ENCODE data around the gene ELSPBP1.
"Not testable (repeated sequence)": the region's sequence is repeated elsewhere in the genome, so short reads cannot be mapped to it uniquely, and the experiment has no call there.

Gene ELSPBP1

DNA sequence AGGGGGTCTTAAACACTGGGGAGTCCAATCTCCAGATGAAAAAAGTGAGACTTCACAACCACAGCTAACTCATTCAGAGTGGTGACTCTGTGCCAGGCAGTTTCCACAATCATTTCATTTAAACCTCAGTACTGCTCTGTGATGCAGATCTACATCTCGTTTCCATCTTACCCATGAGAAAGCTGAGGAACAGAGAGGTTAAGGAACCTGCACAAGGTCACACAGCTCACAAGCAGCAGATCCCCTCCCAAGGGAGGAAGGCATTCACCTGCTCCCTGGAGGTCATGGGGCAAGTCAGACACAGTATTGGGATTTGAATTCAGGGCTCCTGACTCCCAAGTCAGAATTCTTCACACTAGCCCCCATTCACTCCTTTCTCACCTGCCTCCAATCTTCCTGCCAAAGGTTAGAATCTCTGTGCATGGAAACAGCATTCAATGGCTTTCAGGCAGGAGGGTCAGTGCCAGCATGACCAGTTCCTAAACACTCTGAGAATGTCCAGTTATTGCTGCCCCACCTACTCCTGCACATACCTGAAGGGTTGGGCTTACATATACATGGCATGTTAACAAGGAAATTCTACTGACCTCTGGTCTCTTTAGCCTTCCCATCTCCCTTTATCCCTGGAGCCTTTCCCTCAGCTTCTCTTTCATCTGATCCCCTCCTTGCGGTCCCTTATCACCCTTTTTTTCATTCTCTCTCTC, 47.6 kb downstream of the ELSPBP1 start:
- no peak for DNase-seq

DNA sequence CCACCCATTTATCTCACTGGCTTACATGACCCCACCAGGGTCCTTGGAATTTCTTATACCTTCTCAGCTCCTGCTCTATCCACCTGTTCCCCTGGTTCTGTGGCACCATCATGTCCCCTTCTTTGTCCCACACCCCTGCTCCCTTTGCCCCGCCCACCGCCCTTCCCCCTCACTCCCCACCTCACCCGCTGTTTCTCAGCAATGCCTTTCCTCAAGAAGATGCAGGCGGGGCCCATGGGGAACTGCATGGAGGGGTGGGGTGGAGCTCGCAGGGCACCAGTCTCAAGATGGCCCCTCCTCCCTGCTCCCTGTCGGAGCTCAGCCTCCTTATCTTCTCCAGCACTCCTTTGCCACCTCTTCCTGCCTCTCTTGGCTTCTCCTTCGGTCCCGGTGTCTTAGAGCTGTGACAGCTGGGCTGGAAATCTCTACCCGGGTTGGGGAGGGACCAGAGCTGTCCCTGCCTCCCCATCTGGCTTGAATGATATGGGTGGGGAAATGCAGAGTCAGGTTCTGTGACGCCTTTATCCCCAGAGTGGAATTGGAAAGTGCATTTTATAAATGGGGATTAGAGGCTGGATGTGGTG, 49.3 kb downstream of the ELSPBP1 start, which contains the start of gene CABP5:
Gene CABP5 (minus strand): TSS at position 405 of the 584 bp plus-strand sequence. CDS start 157 bp downstream, at position 248.
- DNase-seq, result no peak

DNA sequence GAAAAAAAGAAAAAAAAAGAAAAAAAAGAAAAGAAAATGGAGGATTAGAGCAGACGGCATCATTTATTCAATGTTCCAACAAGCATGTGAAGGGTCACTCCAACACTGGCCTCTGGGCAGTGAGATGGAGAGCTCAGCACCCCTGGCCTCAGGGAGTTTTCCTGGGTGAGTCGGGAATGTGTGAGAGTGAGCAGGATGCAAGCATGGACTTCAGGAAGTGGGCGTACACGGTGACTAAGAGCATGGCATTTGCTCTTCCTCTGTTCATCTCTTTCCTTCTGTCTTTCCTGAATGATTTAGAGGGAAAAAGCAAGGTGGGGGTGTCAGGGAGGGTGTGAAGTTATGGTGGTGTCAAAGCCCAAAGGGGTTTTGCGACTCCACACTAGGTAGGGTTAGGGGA, 50.1 kb downstream of the ELSPBP1 start:
- DNase-seq, result no peak

DNA sequence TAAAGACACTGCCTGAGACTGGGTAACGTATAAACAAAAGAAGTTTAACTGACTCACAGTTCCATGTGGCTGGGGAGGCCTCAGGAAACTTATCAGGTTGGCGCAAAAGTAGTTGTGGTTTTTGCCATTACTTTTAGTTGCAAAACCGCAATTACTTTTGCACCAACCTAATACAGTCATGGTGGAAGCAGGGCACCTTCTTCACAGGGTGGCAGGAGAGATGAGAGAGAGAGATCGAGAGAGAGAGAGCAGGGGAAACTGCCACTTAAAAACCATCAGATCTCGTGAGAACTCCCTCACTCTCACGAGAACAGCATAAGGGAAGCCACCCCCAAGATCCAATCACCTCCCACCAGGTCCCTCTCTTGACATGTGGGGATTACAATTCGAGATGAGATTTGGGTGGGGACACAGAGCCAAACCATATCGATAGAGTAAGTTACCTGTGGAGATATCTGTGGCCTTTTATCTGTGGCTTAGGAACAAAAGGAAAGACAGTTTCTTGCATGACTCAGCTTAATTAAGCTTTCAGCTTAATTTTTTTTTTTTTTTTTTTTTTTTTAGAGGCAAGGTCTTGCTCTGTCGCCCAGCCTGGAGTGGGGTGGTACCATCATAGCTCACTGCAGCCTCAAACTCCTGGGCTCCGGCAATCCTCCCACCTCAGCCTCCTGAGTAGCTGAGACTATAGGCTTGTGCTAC, 57.1 kb downstream of the ELSPBP1 start:
- no peak for DNase-seq

DNA sequence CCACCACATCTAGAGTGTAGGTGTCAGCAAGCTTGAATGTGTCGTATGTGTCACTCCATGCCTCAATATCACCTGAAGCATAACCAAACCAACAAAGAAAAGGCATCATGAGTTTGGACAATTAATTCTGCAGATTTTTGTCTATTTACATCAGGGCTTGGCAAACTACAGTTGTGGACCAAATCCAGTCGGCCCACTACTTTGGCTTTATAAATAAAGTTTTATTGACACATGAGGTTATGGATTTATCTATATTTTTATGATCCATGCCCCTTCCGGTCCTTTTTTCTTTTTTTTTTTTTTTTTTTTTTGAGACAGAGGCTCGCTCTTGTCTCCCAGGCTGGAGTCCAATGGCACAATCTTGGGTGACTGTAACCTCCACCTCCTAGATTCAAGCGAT, 58.6 kb downstream of the ELSPBP1 start:
- DNase-seq, result no peak

DNA sequence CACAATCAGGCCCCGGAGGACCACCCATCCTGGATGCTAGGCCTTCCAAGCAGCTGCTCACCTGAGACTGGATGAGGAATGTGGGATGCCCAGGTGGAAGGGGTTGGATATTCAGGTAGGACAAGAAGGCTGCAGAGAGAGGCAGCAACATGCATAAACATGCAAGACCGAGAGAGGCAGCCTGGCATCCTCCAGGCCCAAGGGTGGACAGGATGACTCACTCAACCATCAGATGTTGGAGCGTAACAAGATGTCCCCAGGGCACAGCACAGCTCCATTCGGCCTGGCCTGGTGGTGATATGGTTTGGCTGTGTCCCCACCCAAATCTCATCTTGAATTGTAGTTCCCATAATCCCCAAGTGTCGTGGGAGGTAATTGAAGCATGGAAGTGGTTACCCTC, 59.4 kb downstream of the ELSPBP1 start:
- DNase-seq, result no peak

DNA sequence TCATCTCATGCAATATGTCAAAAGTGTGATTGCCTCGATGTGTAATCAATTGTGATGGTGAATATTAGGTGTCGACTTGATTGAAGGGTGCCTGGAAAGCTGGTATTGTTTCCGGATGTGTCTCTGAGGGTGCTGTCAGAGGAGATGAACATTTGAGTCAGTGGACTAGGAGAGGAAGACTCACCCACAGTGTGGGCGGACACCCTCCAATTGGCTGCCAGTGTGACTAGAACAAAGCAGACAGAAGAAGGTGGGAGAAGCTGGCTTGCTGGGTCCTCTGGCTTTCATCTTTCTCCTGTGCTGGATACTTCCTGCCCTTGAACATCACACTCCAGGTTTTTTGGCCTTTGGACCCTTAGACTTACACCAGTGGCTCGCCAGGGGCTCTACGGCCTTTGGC, 64.9 kb downstream of the ELSPBP1 start:
- no peak for DNase-seq

DNA sequence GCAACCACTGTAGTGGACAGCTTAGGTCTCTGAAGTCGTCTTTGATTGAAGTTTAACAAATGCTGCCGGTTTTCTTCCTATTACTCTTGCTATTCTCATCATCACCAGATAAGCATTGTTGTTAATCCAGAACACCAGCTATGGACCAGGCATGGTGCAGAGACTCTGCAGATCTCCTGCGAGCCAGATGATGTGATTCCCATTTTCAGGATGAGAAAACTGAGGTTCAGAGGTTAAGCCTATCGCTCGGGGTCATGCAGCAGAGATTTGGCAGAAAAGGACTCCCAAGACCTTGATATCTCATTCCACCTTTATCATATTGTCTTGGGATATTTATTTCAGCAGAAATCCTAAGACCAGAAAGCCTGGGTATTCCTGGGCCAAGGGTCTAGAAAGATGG, 65.9 kb downstream of the ELSPBP1 start:
- DNase-seq, result no peak

DNA sequence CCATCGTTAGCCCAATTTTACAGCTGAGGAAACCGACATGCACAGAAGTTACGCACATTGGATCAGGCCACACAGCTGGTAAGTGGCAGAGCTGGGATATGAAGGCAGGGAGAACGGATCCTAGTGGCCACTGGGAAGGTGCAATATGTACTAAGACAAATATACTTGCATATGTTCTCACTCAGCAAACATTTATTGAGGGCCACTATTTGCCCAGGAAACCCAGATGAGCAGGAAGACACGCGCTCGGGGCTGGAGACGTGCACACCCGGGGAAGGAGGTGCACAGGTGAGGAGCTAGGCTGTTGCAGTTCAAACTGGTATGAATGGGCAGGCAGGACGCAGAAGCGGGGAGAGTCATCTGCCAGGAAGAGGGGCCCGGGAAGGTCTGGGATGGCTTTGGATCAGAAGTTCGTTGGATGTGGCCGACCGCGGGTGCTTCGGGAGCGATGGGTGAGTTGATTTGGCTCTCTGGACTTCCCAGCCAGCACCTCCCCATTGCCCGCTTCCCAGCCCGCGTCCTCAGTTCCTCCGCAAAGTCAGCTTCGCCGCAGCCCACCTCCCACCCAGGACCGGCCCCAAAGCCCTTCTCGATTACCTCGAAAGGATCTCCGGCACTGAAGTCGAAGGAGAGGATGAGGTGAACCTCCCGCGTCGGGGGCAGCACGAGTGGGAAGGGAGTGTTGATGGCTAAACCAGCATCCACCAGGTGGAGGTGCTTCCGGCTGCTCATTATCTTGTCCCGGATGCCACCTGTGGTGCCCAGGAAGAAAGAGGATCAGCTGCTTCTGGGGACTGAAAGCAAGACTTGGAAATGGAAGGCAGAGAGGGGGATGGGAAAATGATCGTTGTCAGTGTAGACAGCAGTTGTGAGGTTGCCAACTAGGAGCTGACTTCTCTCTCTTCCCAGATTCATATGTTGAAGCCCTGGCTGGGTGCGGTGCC, 67.2 kb downstream of the ELSPBP1 start:
- DNase-seq, result no peak

DNA sequence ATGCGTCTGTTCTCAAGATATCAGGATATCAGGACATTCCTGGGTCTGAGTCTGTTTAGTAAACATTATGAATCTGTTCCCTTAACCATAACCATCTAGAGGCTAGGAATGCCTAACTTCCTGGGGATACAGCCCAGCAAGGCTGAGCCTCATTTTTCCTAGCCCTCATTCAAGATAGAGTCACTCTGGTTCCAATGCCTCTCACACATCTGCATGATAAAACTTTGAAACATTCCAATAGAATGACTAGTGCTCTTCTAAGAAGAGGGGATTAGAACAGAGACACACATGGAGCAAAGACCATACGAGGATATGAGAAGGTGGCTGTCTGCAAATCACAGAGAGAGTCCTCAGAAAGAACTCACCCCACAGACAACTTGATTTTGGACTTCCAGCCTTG, 70.1 kb downstream of the ELSPBP1 start:
- DNase-seq, result no peak

DNA sequence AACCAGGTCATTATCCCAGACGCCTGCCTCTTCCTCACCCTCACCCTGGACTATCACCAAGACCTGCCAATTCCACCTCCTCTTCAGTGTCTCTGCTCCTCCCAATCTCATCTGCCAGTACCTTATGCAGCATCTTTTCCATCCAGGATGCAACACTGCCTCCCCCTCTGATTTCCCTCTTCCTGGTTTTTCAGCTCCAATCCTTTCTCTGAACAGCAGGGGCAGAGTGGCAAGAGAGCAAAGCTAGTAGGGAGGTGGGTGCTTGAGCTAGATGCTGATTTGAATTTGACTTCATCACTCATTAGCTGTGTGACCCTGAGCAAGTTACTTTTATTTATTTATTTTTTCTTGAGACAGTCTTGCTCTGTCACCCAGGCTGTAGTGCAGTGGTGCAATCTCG, 75.0 kb downstream of the ELSPBP1 start:
- no peak for DNase-seq

DNA sequence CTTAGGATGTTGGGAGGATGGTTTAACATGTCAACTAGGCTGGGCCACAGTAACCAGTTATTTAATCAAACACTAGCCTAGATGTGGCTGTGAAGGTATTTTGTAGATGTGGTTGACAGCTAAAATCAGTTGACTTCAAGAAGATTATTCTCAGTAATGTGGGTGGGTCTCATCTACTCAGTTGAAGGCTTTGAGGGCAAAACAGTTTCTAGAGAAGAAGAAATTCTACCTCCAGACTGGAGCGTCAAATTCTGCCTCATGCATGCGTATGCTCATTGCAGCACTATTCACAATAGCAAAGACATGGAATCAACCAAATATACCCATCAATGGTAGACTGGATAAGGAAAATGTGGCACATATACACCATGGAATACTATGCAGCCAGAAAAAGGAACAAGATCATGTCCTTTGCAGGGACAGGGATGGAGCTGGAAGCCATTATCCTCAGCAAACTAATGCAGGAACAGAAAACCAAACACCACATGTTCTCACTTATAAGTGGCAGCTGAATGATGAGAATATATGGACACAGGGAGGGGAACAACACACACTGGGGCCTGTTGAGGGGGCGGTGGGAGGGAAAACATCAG, 75.8 kb downstream of the ELSPBP1 start:
- DNase-seq, result not testable (repeated sequence)

Measured in right kidney (tissue), 1 donor.